Keratinocyte (primary cell): Measurements from ENCODE around the gene PRSS36.

Experiments used
- EZH2 ChIP-seq: IDR thresholded peaks from one replicate; pipeline ENCODE4 v1.6.1; 2012; ENCODE audit warnings: inconsistent platforms, mild to moderate bottlenecking, low read length, moderate library complexity
- TF ChIP-seq, protein P1 (sequence below), 3 experiments: IDR thresholded peaks in 1 of 3; conservative IDR thresholded peaks in 1 of 3; optimal IDR thresholded peaks in 1 of 3; 2 replicates in 2 of 3; 3 replicates in 1 of 3; pipeline versions ENCODE3 to v1.5.1; 2011; ENCODE audit warnings: low read length in 3 of 3, mild to moderate bottlenecking in 3 of 3, moderate library complexity in 2 of 3, control low read depth in 1 of 3, inconsistent platforms in 1 of 3; ENCODE audit not compliant: insufficient read depth in 2 of 3; ENCODE audit errors: extremely low read depth in 1 of 3

DNA sequence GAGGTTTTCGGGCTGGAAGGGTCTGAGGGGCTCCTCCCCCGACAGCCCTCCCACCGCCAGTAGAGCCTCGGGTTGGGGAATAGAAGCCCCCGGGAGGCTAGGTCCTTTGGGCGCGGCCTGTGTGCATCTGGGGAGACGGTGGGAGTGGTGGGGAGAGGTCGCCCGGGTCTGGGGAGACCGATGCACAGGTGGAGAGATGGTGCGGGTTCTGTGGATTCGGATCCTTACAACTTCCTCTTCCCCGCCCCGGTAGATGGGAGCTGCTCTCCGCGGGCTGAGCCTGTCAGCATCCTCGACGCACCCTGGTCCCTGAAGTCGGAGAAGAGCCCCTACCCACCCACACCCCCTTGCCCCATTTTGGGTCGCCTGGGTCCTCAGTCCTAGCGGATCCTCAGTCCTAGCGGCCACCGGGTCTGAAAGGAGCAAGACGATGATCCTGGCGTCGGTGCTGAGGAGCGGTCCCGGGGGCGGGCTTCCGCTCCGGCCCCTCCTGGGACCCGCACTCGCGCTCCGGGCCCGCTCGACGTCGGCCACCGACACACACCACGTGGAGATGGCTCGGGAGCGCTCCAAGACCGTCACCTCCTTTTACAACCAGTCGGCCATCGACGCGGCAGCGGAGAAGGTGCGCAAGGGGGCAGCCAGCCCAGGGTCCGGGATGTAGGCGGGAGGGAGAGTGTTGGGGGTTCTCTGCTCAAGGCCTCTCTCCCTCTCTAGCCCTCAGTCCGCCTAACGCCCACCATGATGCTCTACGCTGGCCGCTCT, 40.9 kb downstream of the PRSS36 start:
- TF ChIP-seq, protein P1, sequence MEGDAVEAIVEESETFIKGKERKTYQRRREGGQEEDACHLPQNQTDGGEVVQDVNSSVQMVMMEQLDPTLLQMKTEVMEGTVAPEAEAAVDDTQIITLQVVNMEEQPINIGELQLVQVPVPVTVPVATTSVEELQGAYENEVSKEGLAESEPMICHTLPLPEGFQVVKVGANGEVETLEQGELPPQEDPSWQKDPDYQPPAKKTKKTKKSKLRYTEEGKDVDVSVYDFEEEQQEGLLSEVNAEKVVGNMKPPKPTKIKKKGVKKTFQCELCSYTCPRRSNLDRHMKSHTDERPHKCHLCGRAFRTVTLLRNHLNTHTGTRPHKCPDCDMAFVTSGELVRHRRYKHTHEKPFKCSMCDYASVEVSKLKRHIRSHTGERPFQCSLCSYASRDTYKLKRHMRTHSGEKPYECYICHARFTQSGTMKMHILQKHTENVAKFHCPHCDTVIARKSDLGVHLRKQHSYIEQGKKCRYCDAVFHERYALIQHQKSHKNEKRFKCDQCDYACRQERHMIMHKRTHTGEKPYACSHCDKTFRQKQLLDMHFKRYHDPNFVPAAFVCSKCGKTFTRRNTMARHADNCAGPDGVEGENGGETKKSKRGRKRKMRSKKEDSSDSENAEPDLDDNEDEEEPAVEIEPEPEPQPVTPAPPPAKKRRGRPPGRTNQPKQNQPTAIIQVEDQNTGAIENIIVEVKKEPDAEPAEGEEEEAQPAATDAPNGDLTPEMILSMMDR (optimal IDR thresholded peaks at IDR 0.05 in 1 of 3, IDR thresholded peaks at IDR 0.05 in 1 of 3, conservative IDR thresholded peaks at IDR 0.05 in 1 of 3; ENCODE audit: extremely low read depth in 1 of 3, insufficient read depth in 2 of 3, low read length in 3 of 3), result no peak
- no peak for TF ChIP-seq EZH2
